Suppressor macrophage treated with lipopolysaccharide for 1 hour (primary cell): ENCODE results near the gene CDCP1.
"Not testable (repeated sequence)": the region's sequence is repeated elsewhere in the genome, so short reads cannot be mapped to it uniquely, and the experiment has no call there.

Experiments
- DNase-seq, 3 donors: peaks; one replicate each; pipeline ENCODE4 v3.0.0-alpha.2; 2020 to 2022

Gene CDCP1

DNA sequence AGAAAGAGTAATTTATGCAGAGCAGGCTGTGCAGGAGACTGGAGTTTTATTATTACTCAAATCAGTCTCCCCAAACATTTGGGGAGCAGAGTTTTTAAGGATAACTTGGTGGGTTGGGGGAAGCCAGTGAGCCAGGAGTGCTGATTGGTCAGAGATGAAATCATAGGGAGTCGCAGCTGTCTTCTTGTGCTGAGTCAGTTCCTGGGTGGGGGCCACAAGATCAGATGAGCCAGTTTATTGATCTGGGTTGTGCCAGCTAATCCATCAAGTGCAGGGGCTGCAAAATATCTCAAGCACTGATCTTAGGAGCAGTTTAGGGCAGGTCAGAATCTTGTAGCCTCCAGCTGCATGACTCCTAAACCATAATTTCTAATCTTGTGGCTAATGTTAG, 92.4 kb downstream of the CDCP1 start:
- DNase-seq = not testable (repeated sequence)

DNA sequence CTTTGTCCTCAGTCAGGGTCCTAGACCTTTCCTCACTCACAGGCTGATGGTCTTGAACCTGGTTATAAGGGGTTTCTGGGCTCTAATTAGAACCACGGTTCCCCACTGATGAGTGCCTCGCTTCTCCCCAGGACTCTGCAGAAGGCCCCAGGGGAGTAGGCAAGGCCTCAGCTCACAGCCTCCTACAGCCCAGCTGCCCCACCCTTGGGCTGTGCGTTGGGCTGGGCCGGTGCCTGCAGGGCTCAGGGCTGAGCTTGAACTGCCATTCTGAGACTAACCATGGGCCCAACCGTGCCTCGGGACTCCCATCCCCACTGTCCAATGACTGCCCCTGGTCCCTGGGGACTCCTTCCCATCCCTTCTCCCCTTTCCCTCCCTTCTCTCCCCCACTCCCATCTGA, 94.5 kb downstream of the CDCP1 start:
- no peak for DNase-seq

DNA sequence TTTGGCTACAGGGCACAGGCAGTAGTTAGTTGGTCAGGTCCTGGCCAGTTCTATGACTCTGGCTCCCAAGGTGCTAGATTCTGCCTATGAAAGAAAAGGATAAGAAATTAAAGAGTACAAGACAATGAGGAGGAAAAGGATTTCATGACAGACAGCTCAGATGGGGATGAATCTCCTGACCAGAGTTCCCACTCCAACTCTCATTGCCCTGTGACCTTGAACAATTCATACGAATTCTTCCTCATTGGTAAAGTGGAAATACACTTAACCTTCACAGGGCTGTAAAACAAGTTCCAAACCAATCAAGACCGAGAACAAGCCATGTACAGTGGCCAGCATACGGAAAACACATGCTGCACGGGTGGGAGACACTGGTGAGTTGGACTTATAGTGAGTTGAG, 96.4 kb downstream of the CDCP1 start:
- no peak for DNase-seq

DNA sequence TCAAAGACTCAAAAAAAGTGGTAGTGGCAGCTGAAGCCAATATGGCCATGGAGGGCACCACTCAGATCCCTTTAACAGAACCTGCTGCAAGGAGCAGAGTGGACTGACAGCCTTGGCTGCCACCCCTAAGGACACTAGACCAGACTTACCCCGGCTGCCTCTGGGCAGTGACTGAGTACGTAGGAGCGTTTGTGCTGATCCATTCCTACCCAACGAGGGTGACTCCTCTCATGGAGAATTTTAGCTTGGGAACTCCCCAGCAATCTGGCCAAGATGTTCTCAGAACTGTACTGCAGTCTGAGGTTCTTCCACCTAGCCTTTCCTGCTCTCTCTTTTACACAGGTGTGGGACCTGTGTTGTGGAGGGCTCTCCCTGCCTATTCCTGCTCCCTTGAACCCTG, 97.9 kb downstream of the CDCP1 start:
- DNase-seq = no peak

DNA sequence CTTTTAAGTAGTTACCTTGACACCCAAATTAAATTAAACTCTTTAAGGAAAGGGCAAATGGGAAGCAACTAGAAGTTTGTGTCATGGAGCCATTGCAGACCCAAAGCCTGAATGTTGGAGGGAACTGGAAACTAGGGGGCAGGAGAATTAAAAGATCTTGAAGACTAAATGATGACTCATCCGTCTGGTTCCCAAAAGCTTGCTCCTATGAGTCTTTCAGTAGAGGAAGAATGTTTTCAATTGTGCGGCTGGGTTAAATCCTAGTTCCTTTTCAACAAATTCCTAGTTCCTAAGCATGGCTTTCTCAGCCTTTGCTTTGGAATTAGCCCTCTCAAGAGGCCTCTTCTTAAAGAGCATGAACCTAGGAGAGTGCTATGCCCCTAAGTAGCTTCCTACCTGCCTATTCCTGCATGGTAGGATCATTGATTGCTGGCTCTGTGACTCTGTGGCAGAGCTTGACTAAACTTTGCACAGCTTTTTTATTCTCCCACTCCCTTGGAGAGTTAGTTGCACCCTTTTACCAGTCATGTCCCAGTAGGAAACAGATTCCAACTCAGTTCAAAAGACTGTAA, 102.4 kb downstream of the CDCP1 start:
- DNase-seq = peak; percentile 83 to 94 (median 91)

DNA sequence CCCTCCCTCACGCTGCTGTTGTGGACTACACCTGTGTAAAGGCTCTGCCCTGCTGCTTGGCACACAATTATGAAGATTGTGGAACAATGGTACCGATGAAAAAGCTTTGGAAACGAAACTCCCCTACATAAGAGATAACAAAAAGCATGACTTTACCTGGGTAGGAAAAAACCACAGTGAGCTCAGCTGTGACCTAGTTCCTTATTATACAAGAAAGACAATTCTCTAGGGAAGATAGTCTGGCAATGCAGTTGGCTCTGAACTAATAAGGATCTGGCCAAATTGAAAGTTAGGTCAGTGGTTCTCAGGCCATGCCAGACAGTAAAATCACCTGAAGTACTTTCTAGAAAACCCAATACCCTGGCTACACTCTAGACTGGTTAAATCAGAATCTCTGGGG, 104.0 kb downstream of the CDCP1 start:
- DNase-seq = no peak

DNA sequence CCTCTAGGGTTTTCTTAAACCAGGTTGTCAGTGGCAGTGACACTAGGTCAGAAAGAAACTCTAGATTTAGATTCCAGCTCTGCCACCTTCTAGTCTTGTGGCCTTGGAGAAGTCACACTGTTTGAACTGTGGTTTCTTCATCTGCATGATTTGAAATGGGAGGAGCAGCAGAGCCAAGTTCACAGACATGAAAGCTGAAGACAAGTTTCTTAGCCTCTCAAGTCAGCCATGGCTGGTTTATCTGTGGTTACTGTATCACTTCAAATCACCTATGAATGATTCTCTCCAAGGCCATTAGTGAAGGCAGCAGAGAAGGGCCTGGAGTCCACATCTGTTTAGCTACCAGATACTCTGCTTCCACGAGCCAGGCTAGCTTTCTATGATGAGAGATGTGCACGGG, 104.5 kb downstream of the CDCP1 start:
- no peak for DNase-seq

DNA sequence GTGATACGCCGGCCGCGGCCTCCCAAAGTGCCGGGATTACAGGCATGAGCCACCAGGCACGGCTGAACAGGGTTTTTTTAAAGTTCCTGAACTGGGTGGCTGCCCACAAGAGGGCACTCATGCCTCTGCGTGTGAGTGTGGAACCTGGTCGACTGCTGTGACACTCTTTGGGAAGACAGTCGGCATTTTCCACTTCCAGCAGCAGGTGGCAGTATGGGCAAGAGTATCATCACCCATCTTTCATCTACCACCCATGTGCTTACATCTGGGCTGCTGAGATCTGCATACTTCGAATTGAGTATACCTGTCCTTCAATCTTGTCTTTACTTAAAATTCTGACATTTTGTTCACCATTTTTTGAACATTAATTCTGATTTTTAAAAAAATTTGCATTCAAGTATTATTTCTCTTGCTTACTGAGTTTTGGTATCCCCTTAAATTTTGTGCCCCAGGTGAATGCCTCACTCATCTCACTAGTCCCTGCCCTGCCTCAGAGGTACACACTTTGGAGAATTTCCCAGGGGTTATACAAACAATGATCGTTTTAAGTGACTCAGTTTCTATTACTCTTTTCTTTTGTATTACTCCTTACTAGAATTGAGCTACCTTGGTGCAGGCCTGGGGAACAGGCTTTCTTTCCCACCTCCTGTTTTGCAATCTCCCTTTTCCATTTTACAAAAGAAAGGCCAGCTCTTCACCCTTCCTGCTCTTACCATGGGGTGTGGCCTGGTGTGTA, 108.3 kb downstream of the CDCP1 start:
- DNase-seq = peak; percentile 94 to 98 (median 97)

DNA sequence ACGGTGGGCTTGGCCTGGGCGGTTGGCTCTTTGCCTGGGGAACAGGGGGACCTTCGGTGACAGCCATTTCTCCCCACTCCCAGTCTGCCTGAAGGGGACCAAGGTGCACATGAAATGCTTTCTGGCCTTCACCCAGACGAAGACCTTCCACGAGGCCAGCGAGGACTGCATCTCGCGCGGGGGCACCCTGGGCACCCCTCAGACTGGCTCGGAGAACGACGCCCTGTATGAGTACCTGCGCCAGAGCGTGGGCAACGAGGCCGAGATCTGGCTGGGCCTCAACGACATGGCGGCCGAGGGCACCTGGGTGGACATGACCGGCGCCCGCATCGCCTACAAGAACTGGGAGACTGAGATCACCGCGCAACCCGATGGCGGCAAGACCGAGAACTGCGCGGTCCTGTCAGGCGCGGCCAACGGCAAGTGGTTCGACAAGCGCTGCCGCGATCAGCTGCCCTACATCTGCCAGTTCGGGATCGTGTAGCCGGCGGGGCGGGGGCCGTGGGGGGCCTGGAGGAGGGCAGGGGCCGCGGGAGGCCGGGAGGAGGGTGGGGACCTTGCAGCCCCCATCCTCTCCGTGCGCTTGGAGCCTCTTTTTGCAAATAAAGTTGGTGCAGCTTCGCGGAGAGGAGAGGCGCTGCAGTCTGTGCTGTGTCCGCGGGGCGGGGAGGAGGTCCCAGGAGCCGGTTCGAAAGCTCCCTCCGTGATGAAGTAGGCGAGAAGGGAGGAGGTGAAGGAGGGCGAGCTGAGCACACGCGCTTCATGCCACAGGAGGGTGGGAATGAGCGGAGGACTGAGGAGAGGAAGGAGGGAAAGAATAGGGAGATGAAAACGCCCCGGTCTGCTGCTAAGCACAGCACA, 110.5 kb downstream of the CDCP1 start:
- peak in 1 of 3 donors; percentile 30 for DNase-seq

DNA sequence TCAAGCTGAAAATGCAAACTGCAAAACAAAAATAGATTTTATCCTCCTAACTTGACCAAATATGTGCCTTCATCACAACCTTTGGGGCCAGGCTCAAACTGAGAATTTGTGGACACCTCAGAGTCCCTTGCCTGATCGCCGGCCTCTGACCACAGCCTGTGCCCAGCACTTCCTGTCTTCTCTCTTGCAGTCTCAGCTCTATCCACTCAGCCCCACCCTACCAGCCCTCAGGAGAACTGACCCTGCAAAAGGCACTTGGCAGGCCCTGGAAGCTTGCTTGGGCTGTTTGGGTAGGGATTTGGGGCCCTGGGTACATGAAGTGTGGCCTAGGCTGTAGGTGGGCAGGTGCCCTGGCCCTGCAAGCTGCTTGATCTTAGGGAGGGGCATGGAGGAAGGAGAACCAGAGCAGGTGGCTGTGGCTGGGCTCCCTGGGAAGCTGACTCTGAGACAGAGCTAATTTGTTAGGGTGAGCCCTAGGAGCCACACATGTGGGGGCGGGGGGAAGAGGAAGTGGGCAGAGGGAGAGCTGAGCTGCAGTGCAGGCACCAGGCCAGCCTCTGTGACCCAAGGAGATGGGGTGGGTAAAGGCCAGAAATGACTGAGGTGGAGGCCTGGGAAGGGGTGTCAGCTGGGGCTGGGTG, 111.4 kb downstream of the CDCP1 start:
- peak; percentile 82 to 88 (median 82) for DNase-seq

DNA sequence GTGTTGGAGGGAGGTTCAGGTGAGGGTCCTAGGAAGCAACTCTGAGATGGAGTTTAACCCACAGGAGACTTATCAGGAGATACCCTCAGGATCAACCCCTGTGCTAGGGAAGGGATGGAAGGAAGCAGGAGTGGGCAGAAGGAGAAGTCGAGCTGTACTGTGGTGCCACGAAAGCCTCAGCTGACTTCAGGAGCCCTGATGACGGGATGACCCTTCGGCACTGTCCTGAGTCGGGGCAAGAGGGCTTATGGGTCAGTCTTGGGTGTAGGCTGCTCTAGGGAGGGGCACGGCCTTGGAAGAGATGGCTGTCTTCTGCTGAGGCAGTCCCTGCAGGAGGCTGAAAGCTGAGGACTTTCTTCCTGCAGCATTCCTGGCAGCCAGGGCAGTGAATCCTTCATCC, 112.4 kb downstream of the CDCP1 start:
- peak; percentile 39 to 57 (median 50) for DNase-seq
